HK-2 (cell line): ENCODE results near the gene BLM.
A peak's percentile ranks its signal among the peaks of the same experiment; 100 is the strongest.
"Not testable (repeated sequence)": the region's sequence is repeated elsewhere in the genome, so short reads cannot be mapped to it uniquely, and the experiment has no call there.

Source experiments
- DNase-seq: peaks from one replicate; pipeline ENCODE4 v3.0.0-alpha.2; 2018; ENCODE audit not compliant: unreplicated experiment

The BLM gene

GRCh38 chr15:90740545-90740944 is 23.4 kb downstream of the BLM start:
- DNase-seq = not testable (repeated sequence)

GRCh38 chr15:90742087-90742486 is 24.9 kb downstream of the BLM start:
- no peak for DNase-seq

GRCh38 chr15:90743407-90743806 is 26.3 kb downstream of the BLM start:
- no peak for DNase-seq

- no peak for DNase-seq
Measured at GRCh38 chr15:90744759-90745402, 27.7 kb downstream of the BLM start.

- no peak for DNase-seq
Measured at GRCh38 chr15:90749754-90750153, 32.6 kb downstream of the BLM start.

GRCh38 chr15:90750186-90750585 is 33.0 kb downstream of the BLM start:
- no peak for DNase-seq

GRCh38 chr15:90751300-90751825 is 34.2 kb downstream of the BLM start:
- DNase-seq = no peak

GRCh38 chr15:90756916-90757315 is 39.8 kb downstream of the BLM start:
- DNase-seq = no peak

GRCh38 chr15:90757461-90757860 is 40.3 kb downstream of the BLM start:
- no peak for DNase-seq

GRCh38 chr15:90760661-90761232 is 43.6 kb downstream of the BLM start:
- DNase-seq = no peak

- DNase-seq = no peak
Measured at GRCh38 chr15:90761629-90762028, 44.5 kb downstream of the BLM start.

GRCh38 chr15:90762109-90762508 is 45.0 kb downstream of the BLM start:
- DNase-seq = no peak

GRCh38 chr15:90763366-90764099 is 46.4 kb downstream of the BLM start:
- no peak for DNase-seq

GRCh38 chr15:90765531-90765930 is 48.4 kb downstream of the BLM start:
- no peak for DNase-seq

- DNase-seq = no peak
Measured at GRCh38 chr15:90765966-90766365, 48.8 kb downstream of the BLM start.

GRCh38 chr15:90769375-90769774 is 52.2 kb downstream of the BLM start:
- no peak for DNase-seq

- no peak for DNase-seq
Measured at GRCh38 chr15:90773485-90773884, 56.3 kb downstream of the BLM start.

GRCh38 chr15:90774731-90775514 is 57.8 kb downstream of the BLM start:
- peak; percentile 18 for DNase-seq

GRCh38 chr15:90780916-90781315 is 63.8 kb downstream of the BLM start:
- no peak for DNase-seq

GRCh38 chr15:90782442-90782841 is 65.3 kb downstream of the BLM start:
- no peak for DNase-seq

GRCh38 chr15:90787881-90788280 is 70.7 kb downstream of the BLM start:
- DNase-seq = no peak

- DNase-seq = no peak
Measured at GRCh38 chr15:90789462-90789861, 72.3 kb downstream of the BLM start.
